H1 (cell line): ENCODE data around the gene SHISA6. TPM values are rescaled to one million over a fixed set of nuclear protein-coding genes. Genes with fewer than 3 reads are reported as not detected.

ENCODE experiments used
- EGR1 ChIP-seq: IDR thresholded peaks from 2 replicates; pipeline ENCODE4 v1.6.1; 2011; ENCODE audit warnings: low read depth, low read length, borderline replicate concordance
- HDAC6 ChIP-seq: IDR thresholded peaks from one replicate; pipeline ENCODE4 v1.7.1; 2012; ENCODE audit warnings: low read depth, mild to moderate bottlenecking, inconsistent platforms, low read length, moderate library complexity
- NANOG ChIP-seq: IDR thresholded peaks from 2 replicates; pipeline ENCODE4 v1.6.1; 2011; ENCODE audit warnings: low read length, low read depth, mild to moderate bottlenecking, inconsistent platforms; ENCODE audit not compliant: insufficient read depth, poor library complexity, severe bottlenecking
- SP4 ChIP-seq: IDR thresholded peaks from 2 replicates; pipeline ENCODE4 v1.6.1; 2012; ENCODE audit warnings: low read length, inconsistent platforms
- polyA plus RNA-seq, 7 experiments: library from polyadenylated mRNA; depleted of rRNA in 3 of 7; stranded (reverse) in 5 of 7; unstranded in 2 of 7; fragments of >200 nt in 5 of 7; fragments of 200-250 nt in 2 of 7; gene quantifications; 1 replicate in 5 of 7; 2 replicates in 1 of 7; 4 replicates in 1 of 7; pipeline versions ENCODE4 v1.2.1 to v1.2.3, GENCODE V29; 2011 to 2013; ENCODE audit warnings: missing spikeins in 2 of 7, mixed read lengths in 2 of 7
- total RNA-seq: library from RNA; stranded (reverse); fragmentation: NEBNext Ultra II Directional; extraction: Animal tissue kit (Norgen Biotek cat#: 25700); gene quantifications from 2 replicates; pipeline ENCODE4 v1.2.1, GENCODE V29; 2021

SHISA6 gene
- total and polyA plus RNA-seq, 2 of the 8 experiments (the other 6 are each of a cell fraction or from before 2014, with no cell fraction given), result 2.9 to 4.8 TPM

- TF ChIP-seq EGR1 (no peak), HDAC6 (no peak), SP4 (no peak), NANOG (no peak)
These were observed 298.6 kb downstream of the SHISA6 start (continued) for GRCh38 chr17:11539637-11540036.
